Dendritic cell treated with granulocyte-macrophage colony-stimulating factor and Interleukin-4, amounts not matched to agents 40 ng/mL and 50 ng/mL, for 4 days (primary cell): ENCODE measurements around the gene HHIP.
"Not testable (repeated sequence)": the region's sequence is repeated elsewhere in the genome, so short reads cannot be mapped to it uniquely, and the experiment has no call there.

Experiments
- H3K27ac Mint-ChIP-seq: one replicate; pipeline ENCODE4 v1.8.0; 2022; ENCODE audit warnings: mild to moderate bottlenecking, mixed read lengths
- H3K27me3 Mint-ChIP-seq: one replicate; pipeline ENCODE4 v1.8.0; 2022; ENCODE audit warnings: mild to moderate bottlenecking, mixed read lengths
- H3K36me3 Mint-ChIP-seq: one replicate; pipeline ENCODE4 v1.8.0; 2022; ENCODE audit warnings: low read depth, mixed read lengths
- H3K4me1 Mint-ChIP-seq: one replicate; pipeline ENCODE4 v1.8.0; 2022; ENCODE audit warnings: low read depth, mixed read lengths
- H3K4me3 Mint-ChIP-seq: one replicate; pipeline ENCODE4 v1.8.0; 2022; ENCODE audit warnings: mild to moderate bottlenecking, moderate library complexity, mixed read lengths
- H3K9me3 Mint-ChIP-seq: one replicate; pipeline ENCODE4 v1.8.0; 2022; ENCODE audit warnings: mixed read lengths
- intact Hi-C: fragments of 100-400 bp; cut with micrococcal nuclease; formaldehyde crosslinking; loops from one replicate; pipeline ENCODE4 v1.15.0; 2022

Gene HHIP

DNA sequence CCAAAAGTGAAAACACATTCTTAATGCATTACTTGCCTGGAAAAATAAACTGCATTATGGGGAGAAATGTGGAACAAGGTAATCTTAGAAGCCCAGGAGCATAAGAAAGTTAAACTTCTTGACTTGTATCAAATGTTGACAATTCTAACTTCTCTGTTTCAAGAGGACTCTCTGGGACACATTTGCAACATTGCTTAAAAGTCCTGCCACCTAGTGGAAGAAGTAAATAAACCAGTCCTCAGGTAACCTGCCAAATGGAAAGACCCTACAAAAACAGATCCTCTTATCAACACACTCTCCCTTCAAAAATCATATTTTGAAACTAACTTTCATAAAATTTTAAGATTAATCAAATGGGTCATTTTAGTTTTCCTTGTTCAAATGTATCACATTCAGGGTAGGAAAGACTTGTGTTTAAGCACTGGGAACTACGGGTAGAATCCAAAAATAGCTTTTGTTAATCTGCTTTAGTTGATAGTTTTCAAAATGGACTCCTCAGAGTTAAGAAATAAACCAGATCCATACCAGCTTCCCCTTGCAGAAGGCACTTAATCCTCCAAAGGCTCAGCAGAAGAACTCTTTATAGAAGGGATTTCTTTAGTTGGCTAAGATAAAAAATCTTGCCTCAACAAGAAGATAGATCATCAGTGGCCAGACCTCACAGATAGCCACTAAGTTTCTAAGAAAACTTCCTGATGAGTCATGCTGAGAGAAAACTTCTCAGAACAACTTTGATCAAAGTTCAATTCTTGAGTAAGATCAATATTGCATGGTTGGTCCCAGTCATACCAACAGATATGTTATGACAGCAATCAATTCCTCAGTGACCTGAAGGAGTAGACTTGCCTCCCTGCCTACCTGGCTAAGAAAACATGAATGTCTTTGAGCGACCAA is 141.7 kb downstream of the HHIP start:
- Mint-ChIP-seq H3K9me3 (peaks cover 5% of the 10 kb centered on the region), H3K27ac (no peak overlapping the region), H3K27me3 (no peaks in the 10 kb centered on the region), H3K4me1 (no peaks in the 10 kb centered on the region), H3K36me3 (no peaks in the 10 kb centered on the region), H3K4me3 (no peak overlapping the region)
- intact Hi-C loops: loop anchor here (5.0 kb wide), 2 partner anchors 275 to 610 kb away; no protein-coding TSS in a partner anchor

DNA sequence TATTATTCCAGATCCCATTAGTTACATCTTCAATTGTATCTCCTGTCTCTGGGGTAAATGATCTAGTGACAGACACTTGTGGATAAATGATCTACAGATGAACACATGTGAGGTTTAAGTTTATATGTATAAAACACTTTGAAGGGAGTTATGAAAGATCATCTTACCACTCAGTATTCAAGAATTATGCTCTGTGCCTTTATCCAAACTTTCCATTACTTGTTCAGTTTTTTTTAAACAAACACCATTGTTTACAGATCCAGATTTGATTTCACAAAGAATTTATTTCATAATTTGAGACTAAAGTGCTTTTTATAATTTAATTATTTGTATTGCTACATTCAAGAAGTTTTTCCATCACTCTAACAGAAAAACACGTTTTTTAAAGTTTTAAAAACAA is 142.5 kb downstream of the HHIP start:
- no peaks in the 10 kb centered on the region for H3K4me1 Mint-ChIP-seq
- no peak overlapping the region for H3K27ac Mint-ChIP-seq
- intact Hi-C loops: loop anchor here (5.0 kb wide), 2 partner anchors 274 to 611 kb away; no protein-coding TSS in a partner anchor
- peaks cover 11% of the 10 kb centered on the region for H3K9me3 Mint-ChIP-seq
- no peaks in the 10 kb centered on the region for H3K27me3 Mint-ChIP-seq
- no peak overlapping the region for H3K4me3 Mint-ChIP-seq
- H3K36me3 Mint-ChIP-seq: no peaks in the 10 kb centered on the region

DNA sequence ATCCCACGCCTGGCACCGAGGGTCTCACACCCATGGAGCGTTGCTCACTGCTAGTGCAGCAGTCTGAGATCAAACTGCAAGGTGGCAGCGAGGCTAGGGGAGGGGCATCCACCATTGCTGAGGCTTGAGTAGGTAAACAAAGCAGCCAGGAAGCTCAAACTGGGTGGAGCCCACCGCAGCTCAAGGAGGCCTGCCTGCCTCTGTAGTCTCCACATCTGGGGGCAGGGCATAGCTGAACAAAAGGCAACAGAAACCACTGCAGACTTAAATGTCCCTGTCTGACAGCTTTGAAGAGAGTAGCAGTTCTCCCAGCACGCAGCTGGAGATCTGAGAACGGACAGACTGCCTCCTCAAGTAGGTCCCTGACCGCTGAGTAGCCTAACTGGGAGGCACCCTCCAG is 146.0 kb downstream of the HHIP start:
- H3K4me3 Mint-ChIP-seq, H3K27me3 Mint-ChIP-seq, H3K27ac Mint-ChIP-seq, intact Hi-C loops, H3K4me1 Mint-ChIP-seq, H3K36me3 Mint-ChIP-seq: not testable (repeated sequence)
- H3K9me3 Mint-ChIP-seq: peaks cover 19% of the 10 kb centered on the region
